Measurements from ENCODE around the gene EEFSEC.

- TF ChIP-seq SP1 (IDR thresholded peaks at IDR 0.05): no peak
- TF ChIP-seq CTBP1 (IDR thresholded peaks at IDR 0.05; ENCODE audit: borderline replicate concordance): no peak
- no peak for TF ChIP-seq HDGF (IDR thresholded peaks at IDR 0.05; ENCODE audit: borderline replicate concordance)
- TF ChIP-seq FOXK2 (IDR thresholded peaks at IDR 0.05): no peak
- TF ChIP-seq SUZ12 (IDR thresholded peaks at IDR 0.05): no peak
- TF ChIP-seq PKNOX1 (IDR thresholded peaks at IDR 0.05): no peak
- no peak for TF ChIP-seq ELF4 (IDR thresholded peaks at IDR 0.05)
- TF ChIP-seq BHLHE40 (IDR thresholded peaks at IDR 0.05; ENCODE audit: borderline replicate concordance): no peak
Observed at GRCh38 chr3:128301186-128302023, 148.1 kb downstream of the EEFSEC start.

Data from HEK293T (cell line).